Keratinocyte (primary cell): Measurements from ENCODE around the gene SLX4IP. TPM values are rescaled to one million over a fixed set of nuclear protein-coding genes. Genes with fewer than 3 reads are reported as not detected.

Experiments used
- DNase-seq: peaks from one replicate; pipeline ENCODE4 v3.0.0-alpha.2; 2011; ENCODE audit warnings: low read depth, missing footprints, low spot score
- FAIRE-seq: peaks from 2 replicates; lab custom pipeline; 2011; peaks lifted over from hg19 to GRCh38; lab: Jason Lieb, UNC
- H2AFZ ChIP-seq: 2 replicates; pipeline ENCODE4 v1.6.0; 2012; ENCODE audit warnings: low read length, control low read depth, inconsistent platforms; ENCODE audit not compliant: control insufficient read depth
- H3K27ac ChIP-seq: 2 replicates; pipeline ENCODE4 v1.5.1; 2011; ENCODE audit warnings: low read length; ENCODE audit not compliant: control insufficient read depth, insufficient read depth
- H3K27me3 ChIP-seq: 3 replicates; pipeline ENCODE4 v1.6.0; 2011; ENCODE audit warnings: low read length; ENCODE audit not compliant: control insufficient read depth, insufficient read depth; ENCODE audit errors: extremely low read depth
- H3K36me3 ChIP-seq, 2 experiments: 2 replicates in 1 of 2; 3 replicates in 1 of 2; pipeline ENCODE4 v1.5.1; 2011; ENCODE audit warnings: low read length in 2 of 2, mild to moderate bottlenecking in 1 of 2; ENCODE audit not compliant: control insufficient read depth in 2 of 2, insufficient read depth in 2 of 2; ENCODE audit errors: extremely low read depth in 1 of 2
- H3K4me1 ChIP-seq: 3 replicates; pipeline ENCODE4 v1.5.1; 2011; ENCODE audit warnings: low read length; ENCODE audit not compliant: control insufficient read depth, insufficient read depth; ENCODE audit errors: extremely low read depth
- H3K4me2 ChIP-seq: 3 replicates; pipeline ENCODE4 v1.6.0; 2011; ENCODE audit warnings: low read depth, low read length; ENCODE audit not compliant: control insufficient read depth, insufficient read depth; ENCODE audit errors: extremely low read depth
- H3K4me3 ChIP-seq, 3 experiments: fragments of 200-600 bp in 1 of 3; sonication (generic) in 1 of 3; 2 replicates in 2 of 3; 3 replicates in 1 of 3; pipeline ENCODE4 v1.5.1; 2011 to 2016; ENCODE audit warnings: low read length in 3 of 3, mild to moderate bottlenecking in 3 of 3, control low read depth in 2 of 3, inconsistent platforms in 1 of 3, low read depth in 1 of 3, mixed read lengths in 1 of 3, mixed run types in 1 of 3, moderate library complexity in 1 of 3; ENCODE audit not compliant: control insufficient read depth in 2 of 3, insufficient read depth in 2 of 3; ENCODE audit errors: extremely low read depth in 1 of 3
- H3K79me2 ChIP-seq: 2 replicates; pipeline ENCODE4 v1.6.0; 2012; ENCODE audit warnings: low read length; ENCODE audit not compliant: control insufficient read depth, insufficient read depth
- H3K9ac ChIP-seq: 3 replicates; pipeline ENCODE4 v1.6.0; 2011; ENCODE audit warnings: low read length; ENCODE audit not compliant: control insufficient read depth, insufficient read depth; ENCODE audit errors: extremely low read depth
- H3K9me1 ChIP-seq: 3 replicates; pipeline ENCODE4 v1.6.0; 2011; ENCODE audit warnings: low read length; ENCODE audit not compliant: control insufficient read depth, insufficient read depth; ENCODE audit errors: extremely low read depth
- H3K9me3 ChIP-seq: 2 replicates; pipeline ENCODE4 v1.5.1; 2012; ENCODE audit warnings: low read depth, low read length; ENCODE audit not compliant: control insufficient read depth
- H4K20me1 ChIP-seq: 3 replicates; pipeline ENCODE4 v1.6.0; 2011; ENCODE audit warnings: low read length; ENCODE audit not compliant: control insufficient read depth, insufficient read depth; ENCODE audit errors: extremely low read depth
- EZH2 ChIP-seq: IDR thresholded peaks from one replicate; pipeline ENCODE4 v1.6.1; 2012; ENCODE audit warnings: inconsistent platforms, mild to moderate bottlenecking, low read length, moderate library complexity
- dilution Hi-C: fragments of 300-500 bp; cut with MboI; formaldehyde crosslinking; loops from one replicate; pipeline ENCODE4 v1.7.0; 2020; ENCODE audit warnings: low sequenced_read_pairs; ENCODE audit not compliant: extremely low pct_ligation_motif_present
- polyA plus RNA-seq, 5 experiments: library from polyadenylated mRNA; depleted of rRNA in 3 of 5; stranded (reverse) in 3 of 5; stranded (forward) in 1 of 5; unstranded in 1 of 5; fragments of >200 nt; gene quantifications; 1 replicate in 1 of 5; 2 replicates in 3 of 5; 3 replicates in 1 of 5; pipeline versions ENCODE4 v1.2.1 to v1.2.3, GENCODE V29; 2011 to 2012; ENCODE audit warnings: missing spikeins in 2 of 5, low read depth in 1 of 5, low replicate concordance in 1 of 5
- TF ChIP-seq, protein P1 (sequence below), 3 experiments: IDR thresholded peaks in 1 of 3; conservative IDR thresholded peaks in 1 of 3; optimal IDR thresholded peaks in 1 of 3; 2 replicates in 2 of 3; 3 replicates in 1 of 3; pipeline versions ENCODE3 to v1.5.1; 2011; ENCODE audit warnings: low read length in 3 of 3, mild to moderate bottlenecking in 3 of 3, moderate library complexity in 2 of 3, control low read depth in 1 of 3, inconsistent platforms in 1 of 3; ENCODE audit not compliant: insufficient read depth in 2 of 3; ENCODE audit errors: extremely low read depth in 1 of 3

The SLX4IP gene
- polyA plus RNA-seq, 1 donor (not counting 4 experiments of a cell fraction or from before 2014, with no cell fraction given) = 3.0 TPM

DNA sequence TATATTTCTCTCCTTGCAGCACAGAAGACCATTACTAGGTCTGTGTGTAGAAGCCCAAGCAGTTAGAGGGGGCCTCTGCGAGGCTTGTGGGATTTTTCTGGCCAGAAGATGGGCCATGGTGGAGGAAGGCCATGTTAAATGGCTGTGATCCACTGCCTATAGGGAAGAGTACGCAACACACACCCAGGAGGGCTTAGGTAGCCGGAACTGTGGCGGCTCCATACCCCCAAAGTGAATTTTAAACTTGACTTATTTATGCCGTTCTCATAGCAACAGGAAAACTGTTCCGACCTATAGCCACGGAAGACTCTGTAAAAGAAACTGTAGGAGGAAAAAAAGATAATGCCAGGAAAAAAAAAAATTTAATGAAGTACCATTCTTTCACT is 69.5 kb downstream of the SLX4IP start:
- H3K9me1 ChIP-seq = no peaks in the 10 kb centered on the region
- no peaks in the 10 kb centered on the region for H3K36me3 ChIP-seq
- H3K9me3 ChIP-seq = no peaks in the 10 kb centered on the region
- no peak overlapping the region for H3K9ac ChIP-seq
- peaks cover 9% of the 10 kb centered on the region for H3K79me2 ChIP-seq
- H3K27ac ChIP-seq = no peak overlapping the region
- dilution Hi-C loops = no loop called here
- H4K20me1 ChIP-seq = no peaks in the 10 kb centered on the region
- peaks cover 56% of the 10 kb centered on the region for H3K4me1 ChIP-seq
- FAIRE-seq = no peak
- peak overlapping the region; percentile 63 for H3K4me2 ChIP-seq
- no peak for DNase-seq
- TF ChIP-seq, protein P1, sequence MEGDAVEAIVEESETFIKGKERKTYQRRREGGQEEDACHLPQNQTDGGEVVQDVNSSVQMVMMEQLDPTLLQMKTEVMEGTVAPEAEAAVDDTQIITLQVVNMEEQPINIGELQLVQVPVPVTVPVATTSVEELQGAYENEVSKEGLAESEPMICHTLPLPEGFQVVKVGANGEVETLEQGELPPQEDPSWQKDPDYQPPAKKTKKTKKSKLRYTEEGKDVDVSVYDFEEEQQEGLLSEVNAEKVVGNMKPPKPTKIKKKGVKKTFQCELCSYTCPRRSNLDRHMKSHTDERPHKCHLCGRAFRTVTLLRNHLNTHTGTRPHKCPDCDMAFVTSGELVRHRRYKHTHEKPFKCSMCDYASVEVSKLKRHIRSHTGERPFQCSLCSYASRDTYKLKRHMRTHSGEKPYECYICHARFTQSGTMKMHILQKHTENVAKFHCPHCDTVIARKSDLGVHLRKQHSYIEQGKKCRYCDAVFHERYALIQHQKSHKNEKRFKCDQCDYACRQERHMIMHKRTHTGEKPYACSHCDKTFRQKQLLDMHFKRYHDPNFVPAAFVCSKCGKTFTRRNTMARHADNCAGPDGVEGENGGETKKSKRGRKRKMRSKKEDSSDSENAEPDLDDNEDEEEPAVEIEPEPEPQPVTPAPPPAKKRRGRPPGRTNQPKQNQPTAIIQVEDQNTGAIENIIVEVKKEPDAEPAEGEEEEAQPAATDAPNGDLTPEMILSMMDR (optimal IDR thresholded peaks at IDR 0.05 in 1 of 3, IDR thresholded peaks at IDR 0.05 in 1 of 3, conservative IDR thresholded peaks at IDR 0.05 in 1 of 3; ENCODE audit: extremely low read depth in 1 of 3, insufficient read depth in 2 of 3, low read length in 3 of 3) = no peak
- no peak for TF ChIP-seq EZH2
- no peak overlapping the region for H2AFZ ChIP-seq
- H3K27me3 ChIP-seq = no peaks in the 10 kb centered on the region
- H3K4me3 ChIP-seq = no peak overlapping the region

GRCh38 chr20:10504994-10505730 is 70.1 kb downstream of the SLX4IP start:
- H3K79me2 ChIP-seq = peaks cover 9% of the 10 kb centered on the region
- dilution Hi-C loops = no loop called here
- FAIRE-seq (peak; percentile 73), DNase-seq (no peak)
- peak overlapping the region; percentile 50 for H3K27ac ChIP-seq
- H3K9me1 ChIP-seq = no peaks in the 10 kb centered on the region
- no peak overlapping the region for H2AFZ ChIP-seq
- H3K9ac ChIP-seq = peak overlapping the region; percentile 8
- H3K4me3 ChIP-seq = peak overlapping the region in 1 of 3 experiments; percentile 1
- no peaks in the 10 kb centered on the region for H4K20me1 ChIP-seq
- H3K9me3 ChIP-seq = no peaks in the 10 kb centered on the region
- TF ChIP-seq, protein P1 (optimal IDR thresholded peaks at IDR 0.05 in 1 of 3, IDR thresholded peaks at IDR 0.05 in 1 of 3, conservative IDR thresholded peaks at IDR 0.05 in 1 of 3; ENCODE audit: extremely low read depth in 1 of 3, insufficient read depth in 2 of 3, low read length in 3 of 3) = no peak
- no peak for TF ChIP-seq EZH2
- no peaks in the 10 kb centered on the region for H3K27me3 ChIP-seq
- no peaks in the 10 kb centered on the region for H3K36me3 ChIP-seq
- H3K4me2 ChIP-seq = peak overlapping the region; percentile 63
- peaks cover 58% of the 10 kb centered on the region for H3K4me1 ChIP-seq
